HTR-8/SVneo (cell line): ENCODE results near the gene ADGRV1.

Source experiments
- DNase-seq: peaks from one replicate; pipeline ENCODE4 v3.0.0; 2011; ENCODE audit warnings: low spot score, mixed read lengths; ENCODE audit not compliant: insufficient read length
- FAIRE-seq: peaks from 2 replicates; lab custom pipeline; 2011; peaks lifted over from hg19 to GRCh38; lab: Jason Lieb, UNC

Gene ADGRV1

GRCh38 chr5:91077623-91078022 lies 519.0 kb downstream of the ADGRV1 start:
- DNase-seq (no peak), FAIRE-seq (no peak)

- DNase-seq = no peak
- no peak for FAIRE-seq
These were observed 520.4 kb downstream of the ADGRV1 start for GRCh38 chr5:91079037-91079436.

- FAIRE-seq (no peak), DNase-seq (no peak)
These were observed 531.2 kb downstream of the ADGRV1 start for GRCh38 chr5:91089758-91090157.

GRCh38 chr5:91090995-91091394 lies 532.4 kb downstream of the ADGRV1 start:
- FAIRE-seq (no peak), DNase-seq (no peak)

GRCh38 chr5:91091471-91092234 lies 533.1 kb downstream of the ADGRV1 start:
- DNase-seq (no peak), FAIRE-seq (no peak)

- FAIRE-seq = no peak
These were observed 534.5 kb downstream of the ADGRV1 start for GRCh38 chr5:91092859-91093783.

GRCh38 chr5:91095313-91095712 lies 536.7 kb downstream of the ADGRV1 start:
- DNase-seq (no peak), FAIRE-seq (no peak)

More at GRCh38 chr5:91092859-91093783, 534.5 kb downstream of the ADGRV1 start:
- DNase-seq = no peak

- no peak for DNase-seq
- no peak for FAIRE-seq
These were observed 537.3 kb downstream of the ADGRV1 start for GRCh38 chr5:91095786-91096385.

GRCh38 chr5:91098541-91098940 lies 539.9 kb downstream of the ADGRV1 start:
- DNase-seq (no peak), FAIRE-seq (no peak)

- peak; percentile 64 for DNase-seq
- FAIRE-seq = peak; percentile 78
These were observed 543.2 kb downstream of the ADGRV1 start for GRCh38 chr5:91101600-91102379.

GRCh38 chr5:91103353-91104061 lies 544.9 kb downstream of the ADGRV1 start:
- DNase-seq = no peak
- FAIRE-seq = no peak

GRCh38 chr5:91104062-91104448 lies 545.5 kb downstream of the ADGRV1 start:
- FAIRE-seq (no peak), DNase-seq (no peak)

GRCh38 chr5:91106842-91107511 lies 548.4 kb downstream of the ADGRV1 start:
- DNase-seq (no peak), FAIRE-seq (no peak)

- FAIRE-seq (no peak), DNase-seq (no peak)
These were observed 551.0 kb downstream of the ADGRV1 start for GRCh38 chr5:91109634-91110033.

GRCh38 chr5:91110686-91111085 lies 552.1 kb downstream of the ADGRV1 start:
- FAIRE-seq (no peak), DNase-seq (no peak)

- DNase-seq (no peak), FAIRE-seq (no peak)
These were observed 553.1 kb downstream of the ADGRV1 start for GRCh38 chr5:91111473-91112238.

- no peak for FAIRE-seq
- no peak for DNase-seq
These were observed 556.1 kb downstream of the ADGRV1 start for GRCh38 chr5:91114658-91115057.

GRCh38 chr5:91118354-91118753 lies 559.8 kb downstream of the ADGRV1 start:
- no peak for DNase-seq
- FAIRE-seq = no peak
